Omental fat pad (tissue), 4 donors: Measurements from ENCODE around the gene SLF1. TPM values are rescaled to one million over a fixed set of nuclear protein-coding genes. Genes with fewer than 3 reads are reported as not detected.

Source experiments
- ATAC-seq: fragments of 150-250 bp; one replicate; pipeline ENCODE4 v1.9.1; 2016; ENCODE audit warnings: mild to moderate bottlenecking, moderate library complexity; ENCODE audit not compliant: low FRiP score
- DNase-seq: peaks from one replicate; pipeline ENCODE4 v3.0.0-alpha.2; 2019; ENCODE audit warnings: low spot score
- CTCF ChIP-seq, 3 donors: fragments of 450-650 bp; IDR thresholded peaks; one replicate each; pipeline ENCODE4 v1.5.1; 2016 to 2017; ENCODE audit warnings: antibody characterized with exemption in 3 of 3, mild to moderate bottlenecking in 3 of 3, moderate library complexity in 2 of 3
- total RNA-seq, 4 donors: library from RNA; depleted of rRNA; stranded (reverse); fragments of >200 nt; gene quantifications; one replicate each; pipeline ENCODE4 v1.1.0, GENCODE V29; 2016

The SLF1 gene
- total RNA-seq, 4 donors from 2014 or later, result 3.4 to 16.2 (median 7.4) TPM

DNA sequence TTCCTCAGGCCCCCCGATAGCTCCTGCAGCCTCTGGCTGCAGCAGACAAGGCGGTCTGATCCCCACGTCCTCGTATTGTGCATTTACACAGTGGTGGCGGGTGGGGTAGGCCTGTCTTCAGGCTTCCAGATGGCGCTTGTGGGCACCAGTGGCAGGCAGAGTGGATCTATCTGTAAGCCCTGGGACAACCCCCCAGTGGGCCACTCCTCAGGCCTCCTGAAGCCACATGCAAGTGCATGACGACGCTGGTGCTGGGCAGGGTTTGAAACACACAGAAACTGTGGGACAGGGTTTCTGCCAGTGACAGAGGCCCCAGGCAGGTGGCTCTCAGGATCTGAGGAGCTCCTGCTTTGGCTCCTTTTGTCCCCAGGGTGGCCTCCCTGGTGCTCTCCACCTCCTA, 42.0 kb downstream of the SLF1 start:
- TF ChIP-seq CTCF (IDR thresholded peaks at IDR 0.05), result no peak
- DNase-seq (no peak), ATAC-seq (no peak)

GRCh38 chr5:94661086-94661485, 42.6 kb downstream of the SLF1 start:
- no peak for ATAC-seq
- no peak for DNase-seq
- no peak for TF ChIP-seq CTCF (IDR thresholded peaks at IDR 0.05)

DNA sequence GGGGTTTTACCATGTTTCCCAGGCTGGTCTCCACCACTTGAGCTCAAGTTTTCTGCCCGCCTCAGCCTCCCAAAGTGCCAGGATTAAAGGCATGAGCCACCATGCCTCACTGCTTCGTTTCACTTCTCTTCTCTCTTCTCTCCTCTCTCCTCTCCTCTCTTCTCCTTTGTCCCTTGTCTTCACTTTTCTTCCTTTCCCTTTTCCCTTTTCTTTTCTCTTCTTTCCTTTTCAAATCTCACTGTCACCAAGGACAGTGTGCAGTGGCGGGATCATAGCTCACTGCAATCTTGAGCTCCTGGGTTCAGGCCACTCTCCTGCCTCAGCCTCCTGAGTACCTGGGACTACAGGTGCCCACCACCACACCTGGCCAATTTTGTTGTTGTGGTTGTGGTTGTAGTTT, 49.5 kb downstream of the SLF1 start:
- DNase-seq (no peak), ATAC-seq (no peak)
- TF ChIP-seq CTCF (IDR thresholded peaks at IDR 0.05), result no peak

DNA sequence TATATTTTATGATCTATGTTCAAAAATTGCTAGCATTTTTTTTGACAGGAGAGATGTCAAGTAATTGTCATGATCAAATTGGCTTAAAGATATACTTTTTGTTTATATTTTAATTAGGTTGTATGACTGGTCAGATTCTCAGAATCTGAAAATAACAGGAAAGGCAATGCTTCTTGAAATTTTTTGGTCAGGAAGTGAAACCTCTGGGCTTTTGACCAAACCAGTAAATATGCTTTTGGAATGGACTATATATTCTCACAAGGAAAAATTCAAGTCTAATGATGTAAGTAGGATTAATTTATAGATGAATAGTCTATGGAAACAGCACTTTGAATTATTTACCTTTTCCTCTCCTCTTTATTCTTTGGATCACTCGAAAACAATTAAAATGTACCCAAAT, 52.3 kb downstream of the SLF1 start:
- no peak for TF ChIP-seq CTCF (IDR thresholded peaks at IDR 0.05)
- ATAC-seq, result no peak
- DNase-seq, result no peak

DNA sequence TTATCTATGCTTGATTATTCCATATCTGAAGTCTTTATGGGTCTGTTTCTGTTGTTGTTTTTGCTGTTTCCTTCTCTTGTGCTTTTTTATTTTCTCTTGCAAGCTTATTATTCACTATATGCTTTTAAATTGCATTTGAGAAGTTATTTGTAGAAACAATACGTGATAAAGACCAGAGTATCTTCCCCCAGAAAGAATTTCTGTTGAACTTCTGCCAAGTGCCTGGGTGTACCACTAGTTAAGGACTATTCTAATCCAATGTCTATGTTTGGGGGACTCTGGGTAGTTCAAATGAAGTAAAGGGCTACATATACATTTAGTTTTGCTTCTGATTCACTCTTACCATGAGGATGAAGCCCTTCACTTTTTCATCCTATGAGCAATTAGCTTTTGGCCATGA, 54.3 kb downstream of the SLF1 start:
- DNase-seq, result no peak
- TF ChIP-seq CTCF (IDR thresholded peaks at IDR 0.05), result no peak

GRCh38 chr5:94674490-94675382, 56.3 kb downstream of the SLF1 start:
- ATAC-seq, result no peak
- no peak for TF ChIP-seq CTCF (IDR thresholded peaks at IDR 0.05)

More for the DNA sequence above, 54.3 kb downstream of the SLF1 start:
- no peak for ATAC-seq

More at GRCh38 chr5:94674490-94675382, 56.3 kb downstream of the SLF1 start:
- DNase-seq, result no peak
